AG04450 (cell line): ENCODE results near the gene HMG20B. TPM values are rescaled to one million over a fixed set of nuclear protein-coding genes. Genes with fewer than 3 reads are reported as not detected.
A peak's percentile ranks its signal among the peaks of the same experiment; 100 is the strongest.
"Not testable (repeated sequence)": the region's sequence is repeated elsewhere in the genome, so short reads cannot be mapped to it uniquely, and the experiment has no call there.

Experiments used
- CTCF ChIA-PET: fragments of 300-600, 350-600 bp; formaldehyde crosslinking; extraction: SDS; loops from one replicate; lab custom pipeline; 2022; ENCODE audit warnings: antibody characterized with exemption, inconsistent platforms; lab: Charles Lee
- POLR2A ChIA-PET: fragments of 350-600 bp; formaldehyde crosslinking; extraction: SDS; loops from one replicate; lab custom pipeline; 2021; ENCODE audit warnings: antibody characterized with exemption, inconsistent platforms; lab: Yijun Ruan, JAX
- DNase-seq: peaks from one replicate; pipeline ENCODE4 v3.0.0-alpha.2; 2011; ENCODE audit warnings: low read depth, low spot score
- H3K27ac ChIP-seq: one replicate; pipeline ENCODE4 v1.5.1; 2012; ENCODE audit warnings: low read depth, low read length, control low read depth
- H3K27me3 ChIP-seq: one replicate; pipeline ENCODE4 v1.6.0; 2012; ENCODE audit warnings: low read length; ENCODE audit not compliant: control insufficient read depth, insufficient read depth
- H3K4me3 ChIP-seq: 2 replicates; pipeline ENCODE4 v1.5.1; 2011; ENCODE audit warnings: mild to moderate bottlenecking, low read depth, low read length, control low read depth
- H3K9me3 ChIP-seq: 2 replicates; pipeline ENCODE4 v1.5.1; 2012; ENCODE audit warnings: low read length; ENCODE audit not compliant: control insufficient read depth, insufficient read depth
- polyA plus RNA-seq: library from polyadenylated mRNA; depleted of rRNA; stranded (reverse); fragments of >200 nt; gene quantifications from 2 replicates; pipeline ENCODE4 v1.2.3, GENCODE V29; 2011
- TF ChIP-seq, protein P1 (sequence below): IDR thresholded peaks from 2 replicates; pipeline ENCODE4 v1.5.1; 2011; ENCODE audit warnings: low read depth, low read length, control low read depth, inconsistent platforms

Gene HMG20B
- polyA plus RNA-seq, 1 experiment: 30.5 TPM

DNA sequence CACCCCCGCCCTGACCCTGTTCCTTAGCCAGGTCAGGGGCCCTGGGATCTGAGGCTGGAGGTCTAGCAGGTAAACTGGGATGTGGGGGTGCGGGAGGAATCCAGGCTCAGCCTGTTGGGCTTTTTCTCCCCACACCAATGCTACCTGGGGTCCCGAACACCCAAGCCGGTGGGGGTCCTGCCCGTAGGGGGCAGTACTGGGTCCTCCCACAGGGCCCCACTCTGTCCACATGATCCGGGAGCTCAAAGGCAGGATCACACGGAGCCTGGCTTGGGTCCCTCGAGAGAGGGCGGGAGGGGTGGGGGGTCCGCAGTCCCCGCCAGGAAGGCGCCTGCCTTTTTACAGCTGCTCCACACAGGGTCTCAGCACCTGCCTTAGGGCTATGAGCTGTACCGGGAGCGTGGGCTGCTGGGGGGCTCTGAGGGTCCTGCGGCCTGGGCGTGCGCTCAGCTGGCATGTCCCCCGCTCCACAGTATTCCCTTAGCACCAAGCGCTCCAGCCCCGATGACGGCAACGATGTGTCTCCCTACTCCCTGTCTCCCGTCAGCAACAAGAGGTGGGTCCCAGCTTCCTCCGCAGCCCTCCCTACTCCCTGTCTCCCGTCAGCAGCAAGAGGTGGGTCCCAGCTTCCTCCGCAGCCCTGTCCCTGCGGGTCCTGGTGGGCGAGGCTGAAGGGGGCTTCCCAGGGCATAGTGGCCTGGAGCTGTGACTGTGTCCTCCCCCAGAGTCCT is 46.1 kb upstream of the HMG20B start:
- H3K4me3 ChIP-seq: no peak overlapping the region
- no peak for DNase-seq
- H3K9me3 ChIP-seq: no peaks in the 10 kb centered on the region; the same call in 1 of the 2 replicates
- TF ChIP-seq, protein P1, sequence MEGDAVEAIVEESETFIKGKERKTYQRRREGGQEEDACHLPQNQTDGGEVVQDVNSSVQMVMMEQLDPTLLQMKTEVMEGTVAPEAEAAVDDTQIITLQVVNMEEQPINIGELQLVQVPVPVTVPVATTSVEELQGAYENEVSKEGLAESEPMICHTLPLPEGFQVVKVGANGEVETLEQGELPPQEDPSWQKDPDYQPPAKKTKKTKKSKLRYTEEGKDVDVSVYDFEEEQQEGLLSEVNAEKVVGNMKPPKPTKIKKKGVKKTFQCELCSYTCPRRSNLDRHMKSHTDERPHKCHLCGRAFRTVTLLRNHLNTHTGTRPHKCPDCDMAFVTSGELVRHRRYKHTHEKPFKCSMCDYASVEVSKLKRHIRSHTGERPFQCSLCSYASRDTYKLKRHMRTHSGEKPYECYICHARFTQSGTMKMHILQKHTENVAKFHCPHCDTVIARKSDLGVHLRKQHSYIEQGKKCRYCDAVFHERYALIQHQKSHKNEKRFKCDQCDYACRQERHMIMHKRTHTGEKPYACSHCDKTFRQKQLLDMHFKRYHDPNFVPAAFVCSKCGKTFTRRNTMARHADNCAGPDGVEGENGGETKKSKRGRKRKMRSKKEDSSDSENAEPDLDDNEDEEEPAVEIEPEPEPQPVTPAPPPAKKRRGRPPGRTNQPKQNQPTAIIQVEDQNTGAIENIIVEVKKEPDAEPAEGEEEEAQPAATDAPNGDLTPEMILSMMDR: peak; percentile 32
- no peak overlapping the region for H3K27ac ChIP-seq
- POLR2A ChIA-PET: interaction anchor here (1.3 kb wide), 1 partner anchor 132 kb away, joined by 3 read pairs; no protein-coding TSS in a partner anchor
- no peaks in the 10 kb centered on the region for H3K27me3 ChIP-seq
- CTCF ChIA-PET: no interaction called here

DNA sequence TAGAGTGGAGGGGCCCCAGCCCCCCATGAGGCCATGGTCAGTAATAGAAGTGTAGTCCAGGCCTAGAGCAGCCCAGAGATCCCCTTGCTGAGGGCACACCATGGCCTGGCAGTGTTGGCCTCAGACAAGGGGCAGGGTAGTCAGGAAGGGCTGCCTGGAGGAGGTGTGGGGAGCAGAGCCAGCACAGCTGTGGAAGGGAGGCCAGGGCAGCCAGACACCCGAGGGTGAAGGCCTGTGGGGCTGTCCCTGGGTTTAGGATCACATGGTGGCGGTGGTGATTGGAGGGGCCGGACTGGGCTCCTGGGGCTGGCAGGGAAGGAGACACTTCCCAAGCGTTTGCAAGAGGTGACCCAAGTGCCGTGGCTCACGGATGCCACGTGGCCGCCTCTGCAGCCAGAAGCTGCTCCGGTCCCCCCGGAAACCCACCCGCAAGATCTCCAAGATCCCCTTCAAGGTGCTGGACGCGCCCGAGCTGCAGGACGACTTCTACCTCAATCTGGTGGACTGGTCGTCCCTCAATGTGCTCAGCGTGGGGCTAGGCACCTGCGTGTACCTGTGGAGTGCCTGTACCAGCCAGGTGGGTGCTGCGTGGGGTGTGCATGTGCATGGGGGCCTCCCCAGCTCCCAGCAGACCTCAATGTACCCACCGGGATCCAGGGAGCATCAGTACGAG is 45.4 kb upstream of the HMG20B start:
- ChIA-PET CTCF (no interaction called here), POLR2A (interaction anchor here (1.3 kb wide), 1 partner anchor 132 kb away, joined by 3 read pairs; no protein-coding TSS in a partner anchor)
- H3K27ac ChIP-seq: no peak overlapping the region
- no peaks in the 10 kb centered on the region; the same call in 1 of the 2 replicates for H3K9me3 ChIP-seq
- H3K27me3 ChIP-seq: no peaks in the 10 kb centered on the region
- DNase-seq: no peak
- no peak overlapping the region for H3K4me3 ChIP-seq
- TF ChIP-seq, protein P1: no peak

DNA sequence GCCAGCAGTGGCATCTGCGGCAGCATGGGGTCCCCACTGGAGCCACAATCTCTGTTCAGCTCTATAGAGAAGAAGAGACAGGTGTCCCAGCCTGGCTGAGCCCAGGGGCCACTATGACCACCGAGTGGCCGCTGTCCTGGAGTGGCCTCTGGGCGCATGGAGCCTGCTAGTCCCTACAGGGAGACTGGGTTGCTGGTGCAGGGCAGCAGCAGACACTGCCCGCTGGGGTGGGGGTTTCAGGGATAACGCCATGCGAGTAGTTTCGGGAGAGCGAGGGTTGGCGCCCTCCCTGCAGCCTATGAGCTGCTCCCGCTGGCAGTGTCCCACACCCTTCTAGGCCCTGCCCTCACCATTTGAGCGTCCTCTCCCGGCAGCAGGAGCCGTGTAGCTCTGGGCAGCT is 44.7 kb upstream of the HMG20B start:
- POLR2A ChIA-PET: interaction anchor here (1.3 kb wide), 1 partner anchor 131 kb away, joined by 3 read pairs; no protein-coding TSS in a partner anchor
- no peak overlapping the region for H3K4me3 ChIP-seq
- TF ChIP-seq, protein P1: no peak
- CTCF ChIA-PET: no interaction called here
- no peak for DNase-seq
- H3K27me3 ChIP-seq: no peaks in the 10 kb centered on the region
- H3K9me3 ChIP-seq: no peaks in the 10 kb centered on the region; the same call in 1 of the 2 replicates
- H3K27ac ChIP-seq: no peak overlapping the region

DNA sequence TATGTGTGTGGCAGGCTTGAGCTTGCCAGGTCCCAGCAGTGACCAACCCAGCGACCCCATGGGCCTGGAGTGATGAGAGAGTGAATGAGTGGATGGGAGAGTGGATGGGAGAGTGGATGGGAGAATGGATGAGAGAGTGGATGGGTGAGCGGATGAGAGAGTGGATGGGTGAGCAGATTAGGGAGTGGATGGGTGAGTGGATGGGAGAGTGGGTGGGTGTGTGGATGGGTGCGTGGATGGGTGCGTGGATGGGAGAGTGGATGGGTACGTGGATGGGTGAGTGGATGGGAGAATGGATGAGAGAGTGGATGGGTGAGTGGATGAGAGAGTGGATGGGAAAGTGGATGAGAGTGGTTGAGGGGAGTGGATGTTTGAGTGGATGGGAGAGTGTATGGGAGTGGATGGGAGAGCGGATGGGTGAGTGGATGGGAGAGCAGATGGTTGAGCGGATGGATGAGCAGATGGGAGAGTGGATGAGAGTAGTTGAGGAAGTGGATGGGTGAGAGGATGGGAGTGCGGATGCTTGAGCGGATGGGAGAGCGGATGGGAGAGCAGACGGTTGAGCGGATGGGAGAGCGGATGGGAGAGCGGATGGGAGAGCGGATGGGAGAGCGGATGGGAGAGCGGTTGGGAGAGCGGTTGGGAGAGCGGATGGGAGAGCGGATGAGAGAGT is 44.1 kb upstream of the HMG20B start:
- H3K27ac ChIP-seq: no peak overlapping the region
- TF ChIP-seq, protein P1: no peak
- ChIA-PET CTCF (no interaction called here), POLR2A (no interaction called here)
- no peak for DNase-seq
- no peaks in the 10 kb centered on the region; the same call in 1 of the 2 replicates for H3K9me3 ChIP-seq
- no peaks in the 10 kb centered on the region for H3K27me3 ChIP-seq
- H3K4me3 ChIP-seq: no peak overlapping the region

DNA sequence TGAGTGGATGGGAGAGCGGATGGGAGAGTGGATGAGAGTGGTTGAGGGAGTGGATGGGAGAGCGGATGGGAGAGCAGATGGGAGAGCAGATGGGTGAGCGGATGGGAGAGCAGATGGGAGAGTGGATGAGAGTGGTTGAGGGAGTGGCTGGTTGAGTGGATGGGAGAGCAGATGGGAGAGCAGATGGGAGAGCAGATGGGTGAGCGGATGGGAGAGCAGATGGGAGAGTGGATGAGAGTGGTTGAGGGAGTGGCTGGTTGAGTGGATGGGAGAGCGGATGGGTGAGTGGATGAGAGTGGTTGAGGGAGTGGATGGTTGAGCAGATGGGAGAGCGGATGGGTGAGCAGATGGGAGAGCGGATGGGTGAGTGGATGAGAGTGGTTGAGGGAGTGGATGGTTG is 43.4 kb upstream of the HMG20B start:
- H3K27me3 ChIP-seq, DNase-seq, POLR2A ChIA-PET, H3K9me3 ChIP-seq, CTCF ChIA-PET, H3K27ac ChIP-seq, H3K4me3 ChIP-seq: not testable (repeated sequence)
